ENCODE results near the gene PRKN. TPM values are rescaled to one million over a fixed set of nuclear protein-coding genes. Genes with fewer than 3 reads are reported as not detected.

The PRKN gene
- total and polyA plus RNA-seq, 2 experiments from 2014 or later = 0.10 to 0.84 TPM

DNA sequence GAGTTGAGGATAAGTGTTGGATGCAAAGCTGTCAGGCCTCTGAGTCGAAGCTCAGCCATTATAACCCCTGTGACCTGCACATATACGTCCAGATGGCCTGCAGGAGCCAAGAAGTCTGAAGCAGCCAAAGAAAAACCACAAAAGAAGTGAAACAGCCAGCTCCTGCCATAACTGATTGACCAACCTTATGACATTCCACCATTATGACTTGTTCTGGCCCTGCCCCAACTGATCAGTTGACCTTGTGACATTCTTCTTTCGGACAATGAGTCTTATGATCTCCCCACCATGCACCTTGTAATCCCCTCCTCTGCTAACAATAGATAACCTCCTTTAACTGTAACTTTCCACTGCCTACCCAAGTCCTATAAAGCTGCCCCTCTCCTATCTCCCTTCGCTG is 1320.0 kb downstream of the PRKN start (continued):
- TF ChIP-seq, protein P1, sequence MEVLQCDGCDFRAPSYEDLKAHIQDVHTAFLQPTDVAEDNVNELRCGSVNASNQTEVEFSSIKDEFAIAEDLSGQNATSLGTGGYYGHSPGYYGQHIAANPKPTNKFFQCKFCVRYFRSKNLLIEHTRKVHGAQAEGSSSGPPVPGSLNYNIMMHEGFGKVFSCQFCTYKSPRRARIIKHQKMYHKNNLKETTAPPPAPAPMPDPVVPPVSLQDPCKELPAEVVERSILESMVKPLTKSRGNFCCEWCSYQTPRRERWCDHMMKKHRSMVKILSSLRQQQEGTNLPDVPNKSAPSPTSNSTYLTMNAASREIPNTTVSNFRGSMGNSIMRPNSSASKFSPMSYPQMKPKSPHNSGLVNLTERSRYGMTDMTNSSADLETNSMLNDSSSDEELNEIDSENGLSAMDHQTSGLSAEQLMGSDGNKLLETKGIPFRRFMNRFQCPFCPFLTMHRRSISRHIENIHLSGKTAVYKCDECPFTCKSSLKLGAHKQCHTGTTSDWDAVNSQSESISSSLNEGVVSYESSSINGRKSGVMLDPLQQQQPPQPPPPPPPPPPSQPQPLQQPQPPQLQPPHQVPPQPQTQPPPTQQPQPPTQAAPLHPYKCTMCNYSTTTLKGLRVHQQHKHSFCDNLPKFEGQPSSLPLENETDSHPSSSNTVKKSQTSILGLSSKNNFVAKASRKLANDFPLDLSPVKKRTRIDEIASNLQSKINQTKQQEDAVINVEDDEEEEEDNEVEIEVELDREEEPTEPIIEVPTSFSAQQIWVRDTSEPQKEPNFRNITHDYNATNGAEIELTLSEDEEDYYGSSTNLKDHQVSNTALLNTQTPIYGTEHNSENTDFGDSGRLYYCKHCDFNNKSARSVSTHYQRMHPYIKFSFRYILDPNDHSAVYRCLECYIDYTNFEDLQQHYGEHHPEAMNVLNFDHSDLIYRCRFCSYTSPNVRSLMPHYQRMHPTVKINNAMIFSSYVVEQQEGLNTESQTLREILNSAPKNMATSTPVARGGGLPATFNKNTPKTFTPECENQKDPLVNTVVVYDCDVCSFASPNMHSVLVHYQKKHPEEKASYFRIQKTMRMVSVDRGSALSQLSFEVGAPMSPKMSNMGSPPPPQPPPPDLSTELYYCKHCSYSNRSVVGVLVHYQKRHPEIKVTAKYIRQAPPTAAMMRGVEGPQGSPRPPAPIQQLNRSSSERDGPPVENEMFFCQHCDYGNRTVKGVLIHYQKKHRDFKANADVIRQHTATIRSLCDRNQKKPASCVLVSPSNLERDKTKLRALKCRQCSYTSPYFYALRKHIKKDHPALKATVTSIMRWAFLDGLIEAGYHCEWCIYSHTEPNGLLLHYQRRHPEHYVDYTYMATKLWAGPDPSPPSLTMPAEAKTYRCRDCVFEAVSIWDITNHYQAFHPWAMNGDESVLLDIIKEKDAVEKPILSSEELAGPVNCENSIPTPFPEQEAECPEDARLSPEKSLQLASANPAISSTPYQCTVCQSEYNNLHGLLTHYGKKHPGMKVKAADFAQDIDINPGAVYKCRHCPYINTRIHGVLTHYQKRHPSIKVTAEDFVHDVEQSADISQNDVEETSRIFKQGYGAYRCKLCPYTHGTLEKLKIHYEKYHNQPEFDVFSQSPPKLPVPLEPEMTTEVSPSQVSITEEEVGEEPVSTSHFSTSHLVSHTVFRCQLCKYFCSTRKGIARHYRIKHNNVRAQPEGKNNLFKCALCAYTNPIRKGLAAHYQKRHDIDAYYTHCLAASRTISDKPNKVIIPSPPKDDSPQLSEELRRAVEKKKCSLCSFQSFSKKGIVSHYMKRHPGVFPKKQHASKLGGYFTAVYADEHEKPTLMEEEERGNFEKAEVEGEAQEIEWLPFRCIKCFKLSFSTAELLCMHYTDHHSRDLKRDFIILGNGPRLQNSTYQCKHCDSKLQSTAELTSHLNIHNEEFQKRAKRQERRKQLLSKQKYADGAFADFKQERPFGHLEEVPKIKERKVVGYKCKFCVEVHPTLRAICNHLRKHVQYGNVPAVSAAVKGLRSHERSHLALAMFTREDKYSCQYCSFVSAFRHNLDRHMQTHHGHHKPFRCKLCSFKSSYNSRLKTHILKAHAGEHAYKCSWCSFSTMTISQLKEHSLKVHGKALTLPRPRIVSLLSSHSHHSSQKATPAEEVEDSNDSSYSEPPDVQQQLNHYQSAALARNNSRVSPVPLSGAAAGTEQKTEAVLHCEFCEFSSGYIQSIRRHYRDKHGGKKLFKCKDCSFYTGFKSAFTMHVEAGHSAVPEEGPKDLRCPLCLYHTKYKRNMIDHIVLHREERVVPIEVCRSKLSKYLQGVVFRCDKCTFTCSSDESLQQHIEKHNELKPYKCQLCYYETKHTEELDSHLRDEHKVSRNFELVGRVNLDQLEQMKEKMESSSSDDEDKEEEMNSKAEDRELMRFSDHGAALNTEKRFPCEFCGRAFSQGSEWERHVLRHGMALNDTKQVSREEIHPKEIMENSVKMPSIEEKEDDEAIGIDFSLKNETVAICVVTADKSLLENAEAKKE (CRISPR knock-in tag; IDR thresholded peaks at IDR 0.05) = no peak
- TF ChIP-seq EZH2 (IDR thresholded peaks at IDR 0.05; ENCODE audit: low read depth, unreplicated experiment) (no peak), STAT1 (IDR thresholded peaks at IDR 0.05; ENCODE audit: unreplicated experiment) (no peak), EZH2phosphoT487 (IDR thresholded peaks at IDR 0.05; ENCODE audit: unreplicated experiment) (no peak)

- Mint-ChIP-seq H3K27me3 (ENCODE audit: insufficient read depth, low read depth, poor library complexity) (peaks cover 2% of the 10 kb centered on the region), H3K4me1 (peaks cover 2% of the 10 kb centered on the region; the same call in 1 of the 3 replicates), H3K27ac (no peak overlapping the region), H3K36me3 (ENCODE audit: low read depth) (no peaks in the 10 kb centered on the region), H3K9me3 (peaks cover 12% of the 10 kb centered on the region), H3K4me3 (no peak overlapping the region)
- H3K4me3 ChIP-seq = no peak overlapping the region
- no peaks in the 10 kb centered on the region; the same call in 1 of the 2 replicates for H3K4me1 ChIP-seq (ENCODE audit: insufficient read depth)
- no peak for DNase-seq (ENCODE audit: low spot score)
- no peak for ATAC-seq
- H3K9me2 ChIP-seq (ENCODE audit: insufficient read depth) = no peaks in the 10 kb centered on the region
- no peaks in the 10 kb centered on the region for H3K36me3 ChIP-seq (ENCODE audit: insufficient read depth)
- no peak overlapping the region for H3K4me2 ChIP-seq
- H3K27me3 ChIP-seq (ENCODE audit: insufficient read depth) = no peaks in the 10 kb centered on the region
- H4K20me1 ChIP-seq (replicated peaks; ENCODE audit: insufficient read depth) = no peaks in the 10 kb centered on the region
- no peaks in the 10 kb centered on the region for H3F3A ChIP-seq (replicated peaks; ENCODE audit: low read depth)
- H3K27ac ChIP-seq (ENCODE audit: low read depth) = no peak overlapping the region
- no peak overlapping the region for H2AFZ ChIP-seq
- no peaks in the 10 kb centered on the region for H3K79me2 ChIP-seq (replicated peaks; ENCODE audit: insufficient read depth)
- TF ChIP-seq EZH2 (IDR thresholded peaks at IDR 0.05; ENCODE audit: low read depth, unreplicated experiment) (no peak), CREB1 (CRISPR knock-in tag; IDR thresholded peaks at IDR 0.05; ENCODE audit: low read depth) (no peak), CTCF (conservative IDR thresholded peaks at IDR 0.05; ENCODE audit: low read depth in 2 of 2) (no peak), STAT1 (IDR thresholded peaks at IDR 0.05; ENCODE audit: unreplicated experiment) (no peak), EZH2phosphoT487 (IDR thresholded peaks at IDR 0.05; ENCODE audit: unreplicated experiment) (no peak)
- TF ChIP-seq, protein P1 (CRISPR knock-in tag; IDR thresholded peaks at IDR 0.05) = no peak
Observed at GRCh38 chr6:161407115-161407514, 1320.5 kb downstream of the PRKN start.

Data from GM23338 (cell line).